NCI-H82 (cell line): ENCODE measurements around the gene MRAP.
"Not testable (repeated sequence)": the region's sequence is repeated elsewhere in the genome, so short reads cannot be mapped to it uniquely, and the experiment has no call there.

ENCODE experiments used
- DNase-seq: peaks from one replicate; lab custom pipeline; 2025; lab: John Stamatoyannopoulos, UW

The MRAP gene

GRCh38 chr21:32300117-32300681, 1.5 kb downstream of the MRAP start:
- no peak for DNase-seq

GRCh38 chr21:32301596-32301995, 2.9 kb downstream of the MRAP start:
- no peak for DNase-seq

- DNase-seq, result no peak
These were observed 3.9 kb downstream of the MRAP start for GRCh38 chr21:32302560-32302959.

- DNase-seq, result no peak
These were observed 4.7 kb downstream of the MRAP start for GRCh38 chr21:32303385-32303784.

GRCh38 chr21:32304998-32305397, 6.3 kb downstream of the MRAP start:
- no peak for DNase-seq

- peak; percentile 64 for DNase-seq
These were observed 7.5 kb downstream of the MRAP start for GRCh38 chr21:32306021-32306780.

GRCh38 chr21:32307706-32308105, 9.1 kb downstream of the MRAP start:
- DNase-seq, result no peak

GRCh38 chr21:32308696-32309095, 10.0 kb downstream of the MRAP start:
- DNase-seq, result no peak

GRCh38 chr21:32309906-32310460, 11.3 kb downstream of the MRAP start:
- DNase-seq, result no peak

GRCh38 chr21:32310976-32311375, 12.3 kb downstream of the MRAP start:
- not testable (repeated sequence) for DNase-seq

GRCh38 chr21:32311621-32312020, 13.0 kb downstream of the MRAP start:
- no peak for DNase-seq

GRCh38 chr21:32312326-32312725, 13.7 kb downstream of the MRAP start:
- DNase-seq, result no peak

GRCh38 chr21:32312976-32313375, 14.3 kb downstream of the MRAP start:
- no peak for DNase-seq

GRCh38 chr21:32314806-32315205, 16.2 kb downstream of the MRAP start:
- DNase-seq, result no peak

GRCh38 chr21:32315511-32316281, 17.0 kb downstream of the MRAP start:
- DNase-seq, result no peak

- DNase-seq, result no peak
These were observed 17.9 kb downstream of the MRAP start for GRCh38 chr21:32316361-32317215.

- no peak for DNase-seq
These were observed 19.1 kb downstream of the MRAP start for GRCh38 chr21:32317726-32318125.

- no peak for DNase-seq
These were observed 20.4 kb downstream of the MRAP start for GRCh38 chr21:32319012-32319411.

- no peak for DNase-seq
These were observed 21.4 kb downstream of the MRAP start for GRCh38 chr21:32320059-32320458.

- no peak for DNase-seq
These were observed 22.1 kb downstream of the MRAP start for GRCh38 chr21:32320726-32321125.

GRCh38 chr21:32321480-32321879, 22.8 kb downstream of the MRAP start:
- DNase-seq, result no peak

- DNase-seq, result no peak
These were observed 23.4 kb downstream of the MRAP start for GRCh38 chr21:32322103-32322502.
